TTC549 (cell line): Measurements from ENCODE around the gene RFXANK.
"Not testable (repeated sequence)": the region's sequence is repeated elsewhere in the genome, so short reads cannot be mapped to it uniquely, and the experiment has no call there.

Experiments
- FAIRE-seq: peaks from 2 replicates; lab custom pipeline; 2012; peaks lifted over from hg19 to GRCh38; lab: Jason Lieb, UNC

RFXANK gene

GRCh38 chr19:19192078-19192882 lies at the start of gene RFXANK, which contains the start of gene BORCS8:
Gene RFXANK (plus strand): TSS chr19:19192258. CDS start chr19:19193947, 1,689 bp downstream.
Gene BORCS8 (minus strand): TSS chr19:19192152. CDS start chr19:19192117, 35 bp downstream.
- FAIRE-seq = peak; percentile 97

GRCh38 chr19:19142347-19142746 lies 49.7 kb upstream of the RFXANK start:
- no peak for FAIRE-seq

GRCh38 chr19:19145281-19145680 lies 46.8 kb upstream of the RFXANK start:
- FAIRE-seq = no peak

GRCh38 chr19:19145684-19146608 lies 46.1 kb upstream of the RFXANK start:
- no peak for FAIRE-seq

GRCh38 chr19:19146865-19147264 lies 45.2 kb upstream of the RFXANK start:
- FAIRE-seq = no peak

GRCh38 chr19:19147344-19147743 lies 44.7 kb upstream of the RFXANK start:
- no peak for FAIRE-seq

- FAIRE-seq = not testable (repeated sequence)
Observed at GRCh38 chr19:19148504-19148903, 43.6 kb upstream of the RFXANK start.

GRCh38 chr19:19149435-19149834 lies 42.6 kb upstream of the RFXANK start:
- no peak for FAIRE-seq

GRCh38 chr19:19151418-19151817 lies 40.6 kb upstream of the RFXANK start:
- no peak for FAIRE-seq

GRCh38 chr19:19152668-19153384 lies 39.2 kb upstream of the RFXANK start:
- no peak for FAIRE-seq

- no peak for FAIRE-seq
Observed at GRCh38 chr19:19154768-19155494, 37.1 kb upstream of the RFXANK start.

- FAIRE-seq = no peak
Observed at GRCh38 chr19:19155495-19156219, 36.4 kb upstream of the RFXANK start.

- no peak for FAIRE-seq
Observed at GRCh38 chr19:19157808-19158207, 34.2 kb upstream of the RFXANK start.

- FAIRE-seq = no peak
Observed at GRCh38 chr19:19159534-19159933, 32.5 kb upstream of the RFXANK start.

- FAIRE-seq = no peak
Observed at GRCh38 chr19:19160461-19161035, 31.5 kb upstream of the RFXANK start.

GRCh38 chr19:19162495-19162894 lies 29.6 kb upstream of the RFXANK start:
- no peak for FAIRE-seq

- no peak for FAIRE-seq
Observed at GRCh38 chr19:19165396-19165795, 26.7 kb upstream of the RFXANK start.

- no peak for FAIRE-seq
Observed at GRCh38 chr19:19167612-19168011, 24.4 kb upstream of the RFXANK start.

GRCh38 chr19:19169236-19170052 lies 22.6 kb upstream of the RFXANK start:
- no peak for FAIRE-seq
